GM12878 (cell line): ENCODE results near the gene AFAP1L2. TPM values are rescaled to one million over a fixed set of nuclear protein-coding genes. Genes with fewer than 3 reads are reported as not detected.

ENCODE experiments used
- ATAC-seq: fragments of 200-7000 bp; cut with Tn5 transposase; 3 replicates; pipeline ENCODE4 v1.9.1; 2020; ENCODE audit warnings: mild to moderate bottlenecking, moderate library complexity
- BruUV-seq: library from RNA; stranded (reverse); fragments of 400-500 nt; replicated peaks from 2 replicates; lab custom pipeline; 2021; lab: Mats Ljungman, UMichigan
- CTCF ChIA-PET: fragments of 300-600 bp; sonication (Branson Sonifier 250); formaldehyde crosslinking; extraction: SDS; loops from one replicate; lab custom pipeline; 2021; ENCODE audit warnings: inconsistent platforms; lab: Yijun Ruan, JAX
- POLR2A ChIA-PET: fragments of 350-600 bp; formaldehyde crosslinking; extraction: SDS; loops from one replicate; lab custom pipeline; 2021; ENCODE audit warnings: inconsistent platforms; lab: Charles Lee
- RAD21 ChIA-PET: fragments of 300-600 bp; sonication (Branson Sonifier 250); formaldehyde crosslinking; loops from one replicate; lab custom pipeline; 2023; ENCODE audit warnings: antibody characterized with exemption; ENCODE audit not compliant: unreplicated experiment; lab: Charles Lee
- SMC1A ChIA-PET: fragments of 300-600 bp; sonication (Branson Sonifier 250); formaldehyde crosslinking; loops from one replicate; lab custom pipeline; 2023; ENCODE audit not compliant: unreplicated experiment, uncharacterized antibody; lab: Charles Lee
- DNase-seq: peaks from one replicate; pipeline ENCODE4 v3.0.0-alpha.2; 2011; ENCODE audit warnings: low read depth, low spot score
- FAIRE-seq: peaks from 3 replicates; lab custom pipeline; 2011; peaks lifted over from hg19 to GRCh38; lab: Jason Lieb, UNC
- H2AFZ ChIP-seq: 2 replicates; pipeline ENCODE4 v1.6.0; 2011; ENCODE audit warnings: low read depth, low read length, control low read depth; ENCODE audit not compliant: control insufficient read depth
- H3K27ac ChIP-seq: 2 replicates; pipeline ENCODE4 v1.5.1; 2011; ENCODE audit warnings: control low read depth; ENCODE audit not compliant: control insufficient read depth, insufficient read depth
- H3K27me3 ChIP-seq, 2 experiments: replicated peaks in 1 of 2; 2 replicates each; pipeline versions ENCODE4 v1.6.0 to v1.6.1; 2011; ENCODE audit warnings: low read length in 1 of 2; ENCODE audit not compliant: control insufficient read depth in 2 of 2, insufficient read depth in 2 of 2
- H3K36me3 ChIP-seq, 2 experiments: 2 replicates each; pipeline ENCODE4 v1.5.1; 2011; ENCODE audit warnings: low read length in 1 of 2; ENCODE audit not compliant: control insufficient read depth in 2 of 2, insufficient read depth in 2 of 2
- H3K4me1 ChIP-seq: 2 replicates; pipeline ENCODE4 v1.6.1; 2011; ENCODE audit warnings: mild to moderate bottlenecking, low read length, moderate library complexity, mixed read lengths; ENCODE audit not compliant: control insufficient read depth, insufficient read depth
- H3K4me2 ChIP-seq: 2 replicates; pipeline ENCODE4 v1.6.0; 2011; ENCODE audit warnings: control low read depth; ENCODE audit not compliant: control insufficient read depth, insufficient read depth
- H3K4me3 ChIP-seq: fragments of 200-600 bp; sonication (generic); 2 replicates; pipeline ENCODE4 v1.5.1; 2016
- H3K79me2 ChIP-seq: 2 replicates; pipeline ENCODE4 v1.6.0; 2011; ENCODE audit warnings: low read length; ENCODE audit not compliant: control insufficient read depth, insufficient read depth
- H3K9ac ChIP-seq: 2 replicates; pipeline ENCODE4 v1.8.0; 2011; ENCODE audit warnings: low read length, control low read depth, mixed read lengths; ENCODE audit not compliant: control insufficient read depth, insufficient read depth
- H3K9me3 ChIP-seq: replicated peaks from 3 replicates; pipeline ENCODE4 v1.5.1; 2011; ENCODE audit warnings: mild to moderate bottlenecking, low read length; ENCODE audit not compliant: control insufficient read depth, insufficient read depth
- H4K20me1 ChIP-seq: 2 replicates; pipeline ENCODE4 v1.6.0; 2011; ENCODE audit not compliant: control insufficient read depth, insufficient read depth
- IRF5 ChIP-seq: fragments of 450-650 bp; IDR thresholded peaks from 2 replicates; pipeline ENCODE4 v1.6.1; 2017; ENCODE audit warnings: borderline replicate concordance
- RFX5 ChIP-seq: IDR thresholded peaks from 2 replicates; pipeline ENCODE4 v1.6.1; 2011; ENCODE audit warnings: low read depth, low read length, improper control_type of control experiment
- SMC3 ChIP-seq: IDR thresholded peaks from 2 replicates; pipeline ENCODE4 v1.6.1; 2011; ENCODE audit warnings: low read length, improper control_type of control experiment, borderline replicate concordance
- TAF1 ChIP-seq: IDR thresholded peaks from 2 replicates; pipeline ENCODE4 v1.6.1; 2011; ENCODE audit warnings: mild to moderate bottlenecking, low read depth, low read length, borderline replicate concordance
- TBL1XR1 ChIP-seq: IDR thresholded peaks from 2 replicates; pipeline ENCODE4 v1.6.1; 2012; ENCODE audit warnings: low read depth, low read length, improper control_type of control experiment
- WGBS: methylation state at CpG from one replicate; pipeline ENCODE4 v1.1.6; 2016; ENCODE audit warnings: low lambda C conversion rate; ENCODE audit not compliant: insufficient replicate concordance, insufficient coverage; ENCODE audit errors: missing lambda C conversion rate; 5-methylcytosine and 5-hydroxymethylcytosine counted together
- in situ Hi-C: fragments of 300-500 bp; cut with MboI; formaldehyde crosslinking; loops from 9 replicates; pipeline ENCODE4 v1.14.3; 2018; ENCODE audit warnings: mixed read lengths
- intact Hi-C: fragments of 100-400 bp; cut with micrococcal nuclease; formaldehyde crosslinking; loops from one replicate; pipeline ENCODE4 v1.14.2; 2022; ENCODE audit not compliant: unreplicated experiment
- polyA plus RNA-seq, 11 experiments: library from polyadenylated mRNA; depleted of rRNA in 4 of 11; unstranded in 6 of 11; stranded (reverse) in 5 of 11; fragments of >200 nt; fragmentation: Nextera tagmentation in 4 of 11; fragmentation: Illumina TruSeq in 1 of 11; extraction: Ambion mirVana in 4 of 11; extraction: Trizol in 1 of 11; gene quantifications; 1 replicate in 1 of 11; 2 replicates in 10 of 11; pipeline versions ENCODE4 v1.2.1 to v1.2.3, GENCODE V29; 2011 to 2016; ENCODE audit warnings: inconsistent platforms in 2 of 11, missing spikeins in 2 of 11, low read depth in 1 of 11
- total RNA-seq, 4 experiments: library from RNA; depleted of rRNA in 3 of 4; stranded (reverse); fragments of >200 nt in 3 of 4; fragmentation: Illumina TruSeq in 1 of 4; extraction: Trizol in 1 of 4; gene quantifications; 2 replicates each; pipeline versions ENCODE4 v1.2.1 to v1.2.3, GENCODE V29; 2013 to 2021

Gene AFAP1L2
- total and polyA plus RNA-seq, 10 of the 15 experiments (the other 5 are each of a cell fraction or from before 2014, with no cell fraction given) = 0.03 to 4.0 (median 0.34) TPM

- TF ChIP-seq TAF1 (0 out of 2 replicates have a peak, but pooled peaks have one; percentile 27), TBL1XR1 (0 out of 2 replicates have a peak, but pooled peaks have one; percentile 45), SMC3 (peak; percentile 94)
These were observed 100.2 kb downstream of the AFAP1L2 start (continued) for GRCh38 chr10:114304017-114304570.

GRCh38 chr10:114303556-114303955 lies 100.7 kb downstream of the AFAP1L2 start:
- BruUV-seq = no TSS peak
- Histone ChIP-seq H3K4me1 (peaks cover 8% of the 10 kb centered on the region), H2AFZ (no peak overlapping the region; the same call in 1 of the 2 replicates), H3K4me3 (no peak overlapping the region), H3K9ac (no peak overlapping the region), H3K4me2 (peak overlapping the region; percentile 99; the same call in 1 of the 2 replicates), H3K27me3 (no peaks in the 10 kb centered on the region), H3K27ac (no peak overlapping the region), H3K36me3 (no peaks in the 10 kb centered on the region), H3K9me3 (no peaks in the 10 kb centered on the region), H4K20me1 (no peaks in the 10 kb centered on the region), H3K79me2 (no peaks in the 10 kb centered on the region)
- CTCF ChIA-PET = interaction anchor here (0.6 to 3.3 kb wide), 69 partner anchors 10 to 826 kb away, joined by 3 to 58 read pairs (median 4); partner anchors contain the start of gene FHIP2A
- SMC1A ChIA-PET = interaction anchor here (0.6 to 2.7 kb wide), 38 partner anchors 17 to 826 kb away, joined by 3 to 30 read pairs (median 4); no protein-coding TSS in a partner anchor
- no peak for TF ChIP-seq IRF5
- 0 out of 2 replicates have a peak, but pooled peaks have one; percentile 22 for TF ChIP-seq RFX5
- 36% methylated on average over 10 of the region's 10 CpGs for WGBS
- in situ Hi-C loops (loop anchor here (5.0 to 25.0 kb wide), 4 partner anchors 91 to 821 kb away; no protein-coding TSS in a partner anchor), intact Hi-C loops (loop anchor here (5.0 kb wide), 3 partner anchors 244 to 506 kb away; no protein-coding TSS in a partner anchor)
- peak; percentile 6 for ATAC-seq
- RAD21 ChIA-PET = interaction anchor here (0.7 to 2.5 kb wide), 33 partner anchors 16 to 826 kb away, joined by 3 to 40 read pairs (median 5); no protein-coding TSS in a partner anchor
- no peak for DNase-seq
- POLR2A ChIA-PET = interaction anchor here (0.8 to 1.2 kb wide), 2 partner anchors 84 to 155 kb away, joined by 3 read pairs; no protein-coding TSS in a partner anchor
- no peak for FAIRE-seq
